HG02870 (cell line): ENCODE results near the gene PLCL1.
A peak's percentile ranks its signal among the peaks of the same experiment; 100 is the strongest.

Source experiments
- ATAC-seq: cut with Tn5 transposase; IDR thresholded peaks from one replicate; pipeline ENCODE4 v1.9.1; 2021; ENCODE audit warnings: mild to moderate bottlenecking, moderate library complexity; ENCODE audit not compliant: unreplicated experiment

Gene PLCL1

GRCh38 chr2:197883354-197884032, 79.1 kb downstream of the PLCL1 start:
- no peak for ATAC-seq

- ATAC-seq, result no peak
These were observed 79.9 kb downstream of the PLCL1 start for GRCh38 chr2:197884252-197884651.

GRCh38 chr2:197885126-197885525, 80.7 kb downstream of the PLCL1 start:
- no peak for ATAC-seq

GRCh38 chr2:197885587-197885986, 81.2 kb downstream of the PLCL1 start:
- no peak for ATAC-seq

GRCh38 chr2:197888321-197888720, 83.9 kb downstream of the PLCL1 start:
- ATAC-seq, result no peak

GRCh38 chr2:197889041-197889440, 84.6 kb downstream of the PLCL1 start:
- ATAC-seq, result peak; percentile 99

- no peak for ATAC-seq
These were observed 85.8 kb downstream of the PLCL1 start for GRCh38 chr2:197890168-197890567.

- ATAC-seq, result no peak
These were observed 87.6 kb downstream of the PLCL1 start for GRCh38 chr2:197891897-197892442.

- ATAC-seq, result peak; percentile 30
These were observed 89.2 kb downstream of the PLCL1 start for GRCh38 chr2:197893403-197894177.

GRCh38 chr2:197894751-197895274, 90.4 kb downstream of the PLCL1 start:
- no peak for ATAC-seq

- ATAC-seq, result no peak
These were observed 93.7 kb downstream of the PLCL1 start for GRCh38 chr2:197897960-197898678.

- ATAC-seq, result no peak
These were observed 100.1 kb downstream of the PLCL1 start for GRCh38 chr2:197904446-197904845.

GRCh38 chr2:197908156-197908555, 103.8 kb downstream of the PLCL1 start:
- ATAC-seq, result no peak

- peak; percentile 68 for ATAC-seq
These were observed 104.8 kb downstream of the PLCL1 start for GRCh38 chr2:197908990-197909776.

GRCh38 chr2:197911667-197912066, 107.3 kb downstream of the PLCL1 start:
- no peak for ATAC-seq

- no peak for ATAC-seq
These were observed 108.7 kb downstream of the PLCL1 start for GRCh38 chr2:197913084-197913483.

- ATAC-seq, result no peak
These were observed 110.4 kb downstream of the PLCL1 start for GRCh38 chr2:197914778-197915177.

GRCh38 chr2:197915548-197916265, 111.3 kb downstream of the PLCL1 start:
- no peak for ATAC-seq

- ATAC-seq, result no peak
These were observed 115.1 kb downstream of the PLCL1 start for GRCh38 chr2:197919487-197919886.

GRCh38 chr2:197920088-197920487, 115.7 kb downstream of the PLCL1 start:
- ATAC-seq, result no peak
